Hematopoietic multipotent progenitor cell treated with erythropoietin and hydrocortisone succinate and interleukin-3 and kit ligand, for 17 days (in vitro differentiated cells): Measurements from ENCODE around the gene PDP2.
A peak's percentile ranks its signal among the peaks of the same experiment; 100 is the strongest.

Source experiments
- DNase-seq: peaks from one replicate; pipeline ENCODE4 v3.0.0-alpha.2; 2015; ENCODE audit warnings: low spot score

PDP2 gene

GRCh38 chr16:66935314-66936011 lies 55.1 kb downstream of the PDP2 start, which contains the start of gene CES2:
Gene CES2, plus strand, starts transcription at chr16:66935516. Its CDS starts 120 bp downstream, at chr16:66935636.
- DNase-seq, result no peak

- no peak for DNase-seq
These were observed 56.1 kb downstream of the PDP2 start for GRCh38 chr16:66936462-66936861.

GRCh38 chr16:66936889-66937554 lies 56.7 kb downstream of the PDP2 start:
- DNase-seq, result peak; percentile 45

- no peak for DNase-seq
These were observed 57.5 kb downstream of the PDP2 start for GRCh38 chr16:66937725-66938337.

GRCh38 chr16:66939366-66939765 lies 59.1 kb downstream of the PDP2 start:
- no peak for DNase-seq

- DNase-seq, result no peak
These were observed 59.9 kb downstream of the PDP2 start for GRCh38 chr16:66940236-66940635.
